Endothelial cell of umbilical vein (primary cell): ENCODE results near the gene EFNA2. TPM values are rescaled to one million over a fixed set of nuclear protein-coding genes. Genes with fewer than 3 reads are reported as not detected.

Source experiments
- BruUV-seq: library from RNA; stranded (reverse); fragments of 400-500 nt; replicated peaks from 2 replicates; lab custom pipeline; 2021; lab: Mats Ljungman, UMichigan
- CTCF ChIA-PET: fragments of 300-600, 350-600 bp; sonication (Branson Sonifier 250); formaldehyde crosslinking; loops from one replicate; lab custom pipeline; 2021; ENCODE audit warnings: antibody characterized with exemption, inconsistent platforms; lab: Charles Lee
- POLR2A ChIA-PET: fragments of 300-600, 350-600 bp; sonication (Branson Sonifier 250); formaldehyde crosslinking; loops from one replicate; lab custom pipeline; 2021; ENCODE audit warnings: antibody characterized with exemption, inconsistent platforms; lab: Charles Lee
- DNase-seq: peaks from one replicate; pipeline ENCODE4 v3.0.0-alpha.2; 2011; ENCODE audit warnings: low read depth, low spot score
- FAIRE-seq: peaks from 2 replicates; lab custom pipeline; 2011; peaks lifted over from hg19 to GRCh38; lab: Jason Lieb, UNC
- H2AFZ ChIP-seq: 2 replicates; pipeline ENCODE4 v1.6.0; 2012; ENCODE audit warnings: low read depth, low read length, control low read depth, inconsistent platforms
- H3K27ac ChIP-seq: 2 replicates; pipeline ENCODE4 v1.5.1; 2011; ENCODE audit warnings: low read depth, mild to moderate bottlenecking, control low read depth, low read length, moderate library complexity; ENCODE audit not compliant: insufficient read depth
- H3K27me3 ChIP-seq, 2 experiments: 2 replicates each; pipeline versions ENCODE4 v1.6.0 to v1.6.1; 2011; ENCODE audit warnings: low read length in 2 of 2, mixed read lengths in 1 of 2; ENCODE audit not compliant: control insufficient read depth in 2 of 2, insufficient read depth in 2 of 2
- H3K36me3 ChIP-seq, 2 experiments: 2 replicates in 1 of 2; 3 replicates in 1 of 2; pipeline ENCODE4 v1.5.1; 2011; ENCODE audit warnings: low read length in 2 of 2, mild to moderate bottlenecking in 1 of 2, moderate library complexity in 1 of 2; ENCODE audit not compliant: control insufficient read depth in 2 of 2, insufficient read depth in 2 of 2; ENCODE audit errors: extremely low read depth in 1 of 2
- H3K4me1 ChIP-seq: 3 replicates; pipeline ENCODE4 v1.5.1; 2011; ENCODE audit warnings: mild to moderate bottlenecking, low read length; ENCODE audit not compliant: control insufficient read depth, insufficient read depth; ENCODE audit errors: extremely low read depth
- H3K4me2 ChIP-seq: 2 replicates; pipeline ENCODE4 v1.6.1; 2011; ENCODE audit warnings: low read length, control low read depth, mixed read lengths; ENCODE audit not compliant: insufficient read depth
- H3K4me3 ChIP-seq, 3 experiments: fragments of 200-600 bp in 1 of 3; sonication (generic), shearing (Covaris generic) in 1 of 3; replicated peaks in 1 of 3; 2 replicates each; pipeline ENCODE4 v1.5.1; 2011 to 2016; ENCODE audit warnings: control low read depth in 3 of 3, low read length in 3 of 3, mild to moderate bottlenecking in 2 of 3, inconsistent platforms in 1 of 3, low read depth in 1 of 3, moderate library complexity in 1 of 3; ENCODE audit not compliant: insufficient read depth in 1 of 3
- H3K79me2 ChIP-seq: 2 replicates; pipeline ENCODE4 v1.6.0; 2012; ENCODE audit warnings: low read length, inconsistent platforms; ENCODE audit not compliant: control insufficient read depth, insufficient read depth
- H3K9ac ChIP-seq: replicated peaks from 2 replicates; pipeline ENCODE3; 2011; ENCODE audit warnings: low read length, control low read depth; ENCODE audit not compliant: insufficient read depth; ENCODE audit errors: extremely low read depth
- H3K9me1 ChIP-seq: replicated peaks from 3 replicates; pipeline ENCODE4 v1.6.0; 2011; ENCODE audit warnings: mild to moderate bottlenecking, low read length; ENCODE audit not compliant: control insufficient read depth, insufficient read depth; ENCODE audit errors: extremely low read depth
- H3K9me3 ChIP-seq: replicated peaks from 2 replicates; pipeline ENCODE4 v1.5.1; 2012; ENCODE audit warnings: low read length, inconsistent platforms; ENCODE audit not compliant: control insufficient read depth, insufficient read depth
- H4K20me1 ChIP-seq: replicated peaks from 2 replicates; pipeline ENCODE3; 2011; ENCODE audit warnings: mild to moderate bottlenecking, low read length; ENCODE audit not compliant: control insufficient read depth, insufficient read depth; ENCODE audit errors: extremely low read depth
- EZH2 ChIP-seq: IDR thresholded peaks from 2 replicates; pipeline ENCODE4 v1.6.1; 2012; ENCODE audit warnings: borderline replicate concordance, low read depth, mild to moderate bottlenecking, moderate library complexity, low read length, inconsistent platforms; ENCODE audit not compliant: severe bottlenecking
- FOS ChIP-seq: IDR thresholded peaks from 2 replicates; pipeline ENCODE4 v1.6.1; 2011; ENCODE audit warnings: mild to moderate bottlenecking, low read length, moderate library complexity, borderline replicate concordance; ENCODE audit not compliant: insufficient read depth
- GATA2 ChIP-seq: IDR thresholded peaks from 2 replicates; pipeline ENCODE4 v1.7.0; 2011; ENCODE audit warnings: low read depth, mild to moderate bottlenecking, moderate library complexity, mixed read lengths, low read length; ENCODE audit not compliant: insufficient read length, insufficient read depth
- POLR2A ChIP-seq: IDR thresholded peaks from 2 replicates; pipeline ENCODE4 v1.6.1; 2012; ENCODE audit warnings: low read depth, mild to moderate bottlenecking, control low read depth, low read length
- POLR2AphosphoS5 ChIP-seq: IDR thresholded peaks from 2 replicates; pipeline ENCODE4 v1.6.1; 2012; ENCODE audit warnings: low read depth, mild to moderate bottlenecking, control low read depth, low read length, moderate library complexity; ENCODE audit not compliant: insufficient read depth
- dilution Hi-C: fragments of 300-500 bp; cut with MboI; formaldehyde crosslinking; loops from one replicate; pipeline ENCODE4 v1.15.0; 2019; ENCODE audit warnings: low sequenced_read_pairs; ENCODE audit not compliant: extremely low pct_ligation_motif_present
- intact Hi-C: fragments of 100-400 bp; cut with micrococcal nuclease; formaldehyde crosslinking; loops from one replicate; pipeline ENCODE4 v1.10.0; 2022
- polyA plus RNA-seq, 4 experiments: library from polyadenylated mRNA; depleted of rRNA in 3 of 4; stranded (reverse) in 3 of 4; unstranded in 1 of 4; fragments of >200 nt; gene quantifications; 2 replicates each; pipeline versions ENCODE4 v1.2.1 to v1.2.3, GENCODE V29; 2011 to 2012; ENCODE audit warnings: missing spikeins in 1 of 4
- total RNA-seq: library from RNA; stranded (reverse); gene quantifications from 2 replicates; pipeline ENCODE4 v1.2.3, GENCODE V29; 2021
- TF ChIP-seq, protein P1 (sequence below): IDR thresholded peaks from 2 replicates; pipeline ENCODE4 v1.6.1; 2011; ENCODE audit not compliant: insufficient read depth, insufficient read length

Gene EFNA2
- total and polyA plus RNA-seq, 2 donors (not counting 3 experiments of a cell fraction or from before 2014, with no cell fraction given), result 0.52 to 1.1 TPM

DNA sequence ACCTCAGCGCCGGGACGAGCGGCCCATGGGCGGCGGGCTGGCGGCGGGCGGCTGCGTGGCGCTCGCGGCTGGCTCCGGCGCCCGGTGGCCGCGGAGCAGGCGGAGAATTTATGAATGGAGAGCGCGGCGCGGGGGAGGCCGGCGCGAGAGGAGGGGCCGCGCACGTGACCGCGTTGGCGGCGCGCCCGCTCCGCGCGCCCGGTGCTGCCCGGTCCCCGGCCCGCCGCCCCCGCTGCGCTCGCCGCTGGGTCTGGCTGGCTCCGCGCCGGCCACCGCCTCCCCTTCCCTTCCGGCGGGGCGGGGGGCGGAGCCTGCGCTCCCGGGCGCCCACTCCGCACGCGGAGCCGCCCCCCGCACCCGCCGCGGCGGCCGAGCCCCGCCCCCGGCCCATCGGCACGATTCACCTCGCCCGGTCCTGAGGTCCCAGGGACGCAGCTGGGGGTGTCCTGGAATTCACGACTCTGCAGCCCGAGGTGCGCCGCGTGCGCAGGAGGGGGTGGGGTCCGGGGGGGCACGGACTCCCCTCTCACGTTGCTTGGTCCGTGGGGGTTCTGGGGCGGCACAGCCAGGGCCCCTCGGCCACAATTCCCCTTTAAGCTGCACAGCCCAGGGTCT lies 47.8 kb upstream of the EFNA2 start, which contains the start of gene CBARP:
Gene CBARP, minus strand, starts transcription at position 252 of the 615 bp plus-strand sequence. CDS start 1,905 bp downstream, outside the sequence.
- dilution Hi-C loops, result no loop called here
- H2AFZ ChIP-seq, result peak within 1 kb of the TSS; percentile 48
- POLR2A ChIA-PET, result interaction anchor here (1.0 kb wide), 1 partner anchor 31 kb away, joined by 3 read pairs; the partner anchor contains the start of gene CIRBP
- peak within 1 kb of the TSS; percentile 57 for H3K4me2 ChIP-seq
- DNase-seq (no peak), FAIRE-seq (peak; percentile 24)
- H3K4me3 ChIP-seq, result peak within 1 kb of the TSS; percentile 66 to 77 (median 77)
- no peaks in the 10 kb centered on the region for H3K9me3 ChIP-seq
- H3K9ac ChIP-seq, result peak within 1 kb of the TSS; percentile 69
- intact Hi-C loops, result no loop called here
- peak; percentile 14 for TF ChIP-seq POLR2A
- no peak for TF ChIP-seq FOS
- TF ChIP-seq POLR2AphosphoS5, result no peak
- TF ChIP-seq, protein P1, sequence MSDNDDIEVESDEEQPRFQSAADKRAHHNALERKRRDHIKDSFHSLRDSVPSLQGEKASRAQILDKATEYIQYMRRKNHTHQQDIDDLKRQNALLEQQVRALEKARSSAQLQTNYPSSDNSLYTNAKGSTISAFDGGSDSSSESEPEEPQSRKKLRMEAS, result no peak
- no peak for TF ChIP-seq GATA2
- TF ChIP-seq EZH2, result no peak
- H3K79me2 ChIP-seq, result peaks cover 10% of the 10 kb centered on the region
- no peak within 1 kb of the TSS for H3K27ac ChIP-seq
- no TSS peak for BruUV-seq
- H3K9me1 ChIP-seq, result no peaks in the 10 kb centered on the region
- H3K4me1 ChIP-seq, result peaks cover 13% of the 10 kb centered on the region
- H3K27me3 ChIP-seq, result no peaks in the 10 kb centered on the region
- H4K20me1 ChIP-seq, result no peaks in the 10 kb centered on the region
- peaks cover 0 to 16% of the 10 kb centered on the region in 2 experiments for H3K36me3 ChIP-seq
- CTCF ChIA-PET, result interaction anchor here (0.8 to 1.4 kb wide), 4 partner anchors 15 to 125 kb away, joined by 3 to 5 read pairs (median 4); no protein-coding TSS in a partner anchor
